HG03342 (cell line): Measurements from ENCODE around the gene BANP.
"Not testable (repeated sequence)": the region's sequence is repeated elsewhere in the genome, so short reads cannot be mapped to it uniquely, and the experiment has no call there.

Source experiments
- ATAC-seq: cut with Tn5 transposase; IDR thresholded peaks from one replicate; pipeline ENCODE4 v1.9.1; 2021; ENCODE audit warnings: mild to moderate bottlenecking, moderate library complexity; ENCODE audit not compliant: unreplicated experiment

The BANP gene

GRCh38 chr16:88043208-88043910 lies 92.1 kb downstream of the BANP start:
- ATAC-seq, result not testable (repeated sequence)

DNA sequence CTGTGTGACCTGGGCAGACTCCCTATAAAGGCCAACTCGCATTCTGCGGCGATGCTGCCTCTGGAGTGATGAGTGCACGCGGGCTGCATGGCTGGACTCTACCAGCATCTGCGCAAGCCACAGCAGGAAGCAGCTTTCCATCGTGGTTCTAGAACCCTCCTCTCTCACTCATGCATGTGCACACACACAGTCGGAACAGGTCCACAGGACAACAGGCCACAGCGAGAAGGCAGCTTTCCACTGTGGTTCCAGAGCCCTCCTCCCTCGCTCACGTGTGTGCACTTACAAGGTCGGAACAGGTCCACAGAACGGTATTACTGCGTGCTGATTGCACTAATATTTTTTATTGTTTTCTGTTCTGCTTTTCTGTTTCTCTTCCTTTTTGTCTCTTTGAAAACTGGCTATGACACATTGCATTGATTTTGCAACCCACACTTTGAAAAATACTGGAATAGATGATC lies 92.9 kb downstream of the BANP start:
- peak; percentile 64 for ATAC-seq

GRCh38 chr16:88045361-88045760 lies 94.1 kb downstream of the BANP start:
- ATAC-seq, result not testable (repeated sequence)

- ATAC-seq, result peak; percentile 77
These were observed 94.6 kb downstream of the BANP start for GRCh38 chr16:88045820-88046303.

DNA sequence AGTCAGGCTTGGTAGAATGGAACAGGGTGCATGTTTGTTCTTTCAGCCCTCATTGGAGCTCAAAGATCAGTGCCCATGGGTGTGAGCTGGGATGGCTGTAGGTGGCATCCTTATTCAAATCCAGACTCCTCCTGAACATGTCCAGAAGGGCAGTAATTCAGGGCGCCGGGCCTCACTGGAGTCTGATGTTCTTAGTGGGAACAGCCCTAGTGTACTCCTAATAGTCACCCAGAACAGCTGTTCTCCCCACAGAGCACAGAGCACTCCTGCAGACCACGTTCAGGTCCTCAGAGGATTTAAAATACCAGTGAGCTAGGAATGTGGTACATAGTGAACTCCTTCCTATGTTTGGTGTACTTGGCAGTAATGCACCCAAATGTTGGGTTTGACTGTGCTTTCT lies 96.2 kb downstream of the BANP start:
- ATAC-seq, result no peak

GRCh38 chr16:88048985-88049384 lies 97.8 kb downstream of the BANP start:
- ATAC-seq, result no peak

GRCh38 chr16:88049561-88050545 lies 98.6 kb downstream of the BANP start:
- no peak for ATAC-seq

- no peak for ATAC-seq
These were observed 99.9 kb downstream of the BANP start for GRCh38 chr16:88050952-88051660.

GRCh38 chr16:88052661-88053060 lies 101.4 kb downstream of the BANP start:
- ATAC-seq, result no peak

- ATAC-seq, result not testable (repeated sequence)
These were observed 102.2 kb downstream of the BANP start for GRCh38 chr16:88053479-88053878.

- ATAC-seq, result no peak
These were observed 104.1 kb downstream of the BANP start for GRCh38 chr16:88055356-88055755.

GRCh38 chr16:88056212-88056611 lies 105.0 kb downstream of the BANP start:
- no peak for ATAC-seq

GRCh38 chr16:88057656-88058055 lies 106.4 kb downstream of the BANP start:
- ATAC-seq, result no peak

GRCh38 chr16:88058136-88058535 lies 106.9 kb downstream of the BANP start:
- no peak for ATAC-seq

- no peak for ATAC-seq
These were observed 107.6 kb downstream of the BANP start for GRCh38 chr16:88058817-88059216.

DNA sequence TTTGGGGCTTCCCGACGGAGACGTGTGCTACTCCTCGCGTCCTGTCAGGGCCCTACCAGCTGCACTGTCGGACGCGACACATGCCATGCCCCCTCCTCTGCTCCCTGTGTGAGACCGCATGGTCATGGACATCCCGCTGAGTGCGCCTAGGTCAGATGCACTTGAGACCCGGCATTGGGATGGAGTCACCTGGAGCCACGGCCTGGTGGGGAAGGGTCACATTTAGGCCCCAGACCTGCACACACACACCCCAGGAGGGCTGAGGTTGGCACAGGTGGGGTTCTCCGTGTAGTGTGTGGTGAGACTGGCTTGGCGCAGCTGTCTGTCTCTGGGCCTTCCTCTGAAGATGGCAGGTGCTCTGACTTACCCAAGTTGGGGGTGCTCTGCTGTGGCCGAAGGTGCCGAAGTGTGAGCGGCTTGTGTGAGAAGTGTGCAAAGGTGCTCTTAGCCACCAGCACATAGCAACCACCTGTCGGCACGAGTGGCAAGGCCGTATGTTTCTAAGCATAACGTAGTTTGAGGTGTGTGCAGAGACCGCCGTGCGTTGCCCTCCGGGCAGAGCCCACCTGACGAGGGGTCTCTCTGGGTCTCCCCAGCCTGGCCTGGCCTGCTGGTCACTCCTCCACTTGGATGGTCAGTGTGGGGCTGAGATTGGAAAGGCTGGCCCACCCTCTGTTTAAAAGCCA lies 108.6 kb downstream of the BANP start:
- ATAC-seq, result no peak

GRCh38 chr16:88060524-88061219 lies 109.4 kb downstream of the BANP start:
- ATAC-seq, result no peak

DNA sequence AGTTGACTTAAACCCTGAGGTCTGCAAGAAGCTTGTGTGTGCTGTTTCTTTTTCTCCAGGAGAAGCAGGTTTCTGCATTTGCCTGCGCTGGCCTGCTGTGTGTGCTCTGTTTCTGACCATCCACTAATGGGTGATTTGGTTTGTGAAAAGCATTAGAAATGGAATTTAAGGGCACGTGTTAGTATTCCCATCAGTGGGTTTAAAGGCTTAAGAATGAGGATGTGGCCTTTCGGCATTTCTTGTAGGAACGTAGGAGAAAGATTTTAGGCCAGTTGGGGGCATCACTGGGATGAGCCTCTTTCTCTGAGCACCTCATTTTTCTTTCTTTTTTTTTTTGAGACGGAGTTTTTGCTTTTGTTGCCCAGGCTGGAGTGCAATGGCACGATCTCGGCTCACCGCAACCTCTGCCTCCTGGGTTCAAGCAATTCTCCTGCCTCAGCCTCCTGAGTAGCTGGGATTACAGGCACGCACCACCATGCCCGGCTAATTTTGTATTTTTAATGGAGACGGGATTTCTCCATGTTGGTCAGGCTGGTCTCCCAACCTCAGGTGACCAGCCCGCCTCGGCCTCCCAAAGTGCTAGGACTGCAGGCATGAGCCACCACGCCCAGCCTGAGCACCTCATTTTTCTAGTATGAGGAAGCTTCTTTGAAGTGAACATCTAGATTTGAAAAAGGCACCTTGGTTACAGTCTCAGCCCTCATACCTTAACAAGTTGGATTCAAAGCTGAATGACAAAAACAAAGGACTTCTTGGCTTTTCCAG lies 110.3 kb downstream of the BANP start:
- no peak for ATAC-seq
